GM23338 (cell line): ENCODE results near the gene SIRPG. TPM values are rescaled to one million over a fixed set of nuclear protein-coding genes. Genes with fewer than 3 reads are reported as not detected.

Experiments used
- ATAC-seq: fragments of 200-7000 bp; cut with Tn5 transposase; 3 replicates; pipeline ENCODE4 v1.9.1; 2020
- DNase-seq: peaks from one replicate; pipeline ENCODE4 v3.0.0-alpha.2; 2015; ENCODE audit warnings: low spot score
- H2AFZ ChIP-seq: fragments of 200-600 bp; sonication (generic); 2 replicates; pipeline ENCODE4 v1.8.0; 2016; ENCODE audit warnings: antibody characterized with exemption, mild to moderate bottlenecking, moderate library complexity
- H3F3A ChIP-seq: fragments of 200-600 bp; sonication (generic); replicated peaks from 2 replicates; pipeline ENCODE4 v1.8.0; 2017; ENCODE audit warnings: antibody characterized with exemption, mixed run types, low read depth
- H3K27ac ChIP-seq: fragments of 200-600 bp; sonication (generic); 2 replicates; pipeline ENCODE4 v1.6.1; 2016; ENCODE audit warnings: low read depth
- H3K27me3 ChIP-seq: fragments of 200-600 bp; sonication (generic); 2 replicates; pipeline ENCODE4 v1.8.0; 2016; ENCODE audit warnings: mild to moderate bottlenecking, mixed run types, moderate library complexity; ENCODE audit not compliant: insufficient read depth
- H3K36me3 ChIP-seq: fragments of 200-600 bp; sonication (generic); 2 replicates; pipeline ENCODE4 v1.8.0; 2016; ENCODE audit warnings: mild to moderate bottlenecking; ENCODE audit not compliant: insufficient read depth
- H3K4me1 ChIP-seq: fragments of 200-600 bp; sonication (generic); 2 replicates; pipeline ENCODE4 v1.8.0; 2016; ENCODE audit warnings: mild to moderate bottlenecking, moderate library complexity; ENCODE audit not compliant: insufficient read depth
- H3K4me2 ChIP-seq: fragments of 200-600 bp; sonication (generic); 2 replicates; pipeline ENCODE4 v1.7.1; 2017; ENCODE audit warnings: mixed run types
- H3K4me3 ChIP-seq: fragments of 200-600 bp; sonication (generic); 2 replicates; pipeline ENCODE4 v1.6.1; 2016; ENCODE audit warnings: mixed run types
- H3K79me2 ChIP-seq: fragments of 200-600 bp; sonication (generic); replicated peaks from 2 replicates; pipeline ENCODE4 v1.8.0; 2017; ENCODE audit warnings: mild to moderate bottlenecking; ENCODE audit not compliant: insufficient read depth
- H3K9me2 ChIP-seq: fragments of 200-600 bp; sonication (generic); 2 replicates; pipeline ENCODE4 v1.8.0; 2017; ENCODE audit not compliant: insufficient read depth
- H4K20me1 ChIP-seq: fragments of 200-600 bp; sonication (generic); replicated peaks from 2 replicates; pipeline ENCODE4 v1.8.0; 2017; ENCODE audit warnings: mild to moderate bottlenecking; ENCODE audit not compliant: insufficient read depth
- H3K27ac Mint-ChIP-seq: 2 replicates; pipeline ENCODE4 v1.8.0; 2020; ENCODE audit warnings: inconsistent platforms, mild to moderate bottlenecking, moderate library complexity, mixed read lengths
- H3K27me3 Mint-ChIP-seq: 3 replicates; pipeline ENCODE4 v1.8.0; 2022; ENCODE audit warnings: low read depth, mild to moderate bottlenecking, moderate library complexity, mixed read lengths, inconsistent platforms; ENCODE audit not compliant: insufficient read depth, poor library complexity
- H3K36me3 Mint-ChIP-seq: 3 replicates; pipeline ENCODE4 v1.8.0; 2021; ENCODE audit warnings: low read depth, mild to moderate bottlenecking, inconsistent platforms, moderate library complexity, mixed read lengths
- H3K4me1 Mint-ChIP-seq: 3 replicates; pipeline ENCODE4 v1.8.0; 2020; ENCODE audit warnings: mild to moderate bottlenecking, inconsistent platforms, mixed read lengths
- H3K4me3 Mint-ChIP-seq: 3 replicates; pipeline ENCODE4 v1.8.0; 2021; ENCODE audit warnings: moderate library complexity, mild to moderate bottlenecking, inconsistent platforms, mixed read lengths
- H3K9me3 Mint-ChIP-seq: 3 replicates; pipeline ENCODE4 v1.8.0; 2020; ENCODE audit warnings: moderate library complexity, mild to moderate bottlenecking, inconsistent platforms, mixed read lengths
- CREB1 ChIP-seq: fragments of 250-450 bp; sonication (Bioruptor Pico); IDR thresholded peaks from 2 replicates; pipeline ENCODE4 v1.5.0; 2020; ENCODE audit warnings: low read depth, mild to moderate bottlenecking, moderate library complexity
- ETS1 ChIP-seq: IDR thresholded peaks from 2 replicates; pipeline ENCODE4 v1.6.1; 2016; ENCODE audit warnings: antibody characterized with exemption
- EZH2 ChIP-seq: fragments of 200-600 bp; sonication (generic); IDR thresholded peaks from one replicate; pipeline ENCODE4 v1.8.0; 2017; ENCODE audit warnings: antibody characterized with exemption, mild to moderate bottlenecking, low read depth; ENCODE audit not compliant: unreplicated experiment
- NANOG ChIP-seq: IDR thresholded peaks from 2 replicates; pipeline ENCODE4 v1.6.1; 2016; ENCODE audit warnings: antibody characterized with exemption, borderline replicate concordance
- POLR2AphosphoS5 ChIP-seq: IDR thresholded peaks from 2 replicates; pipeline ENCODE4 v1.6.1; 2016; ENCODE audit warnings: antibody characterized with exemption, low read depth
- ZNF462 ChIP-seq: fragments of 250-450 bp; sonication (Bioruptor Pico); IDR thresholded peaks from 2 replicates; pipeline ENCODE4 v1.5.0; 2020; ENCODE audit warnings: mild to moderate bottlenecking, moderate library complexity
- polyA plus RNA-seq: library from polyadenylated mRNA; unstranded; fragments of >200 nt; fragmentation: Nextera tagmentation; extraction: Ambion mirVana; gene quantifications from 2 replicates; pipeline ENCODE4 v1.2.1, GENCODE V29; 2016
- total RNA-seq: library from RNA; depleted of rRNA; stranded (reverse); fragments of >200 nt; shearing (Covaris generic); gene quantifications from 2 replicates; pipeline ENCODE4 v1.2.3, GENCODE V29; 2014
- TF ChIP-seq, protein P1 (sequence below), 2 experiments: fragments of 200-600 bp in 1 of 2; sonication (generic) in 1 of 2; conservative IDR thresholded peaks; 2 replicates each; pipeline versions ENCODE4 v1.5.1 to v1.6.1; 2016 to 2017; ENCODE audit warnings: antibody characterized with exemption in 2 of 2, low read depth in 2 of 2, mild to moderate bottlenecking in 2 of 2, moderate library complexity in 1 of 2

The SIRPG gene
- total and polyA plus RNA-seq, 2 experiments from 2014 or later: not detected

DNA sequence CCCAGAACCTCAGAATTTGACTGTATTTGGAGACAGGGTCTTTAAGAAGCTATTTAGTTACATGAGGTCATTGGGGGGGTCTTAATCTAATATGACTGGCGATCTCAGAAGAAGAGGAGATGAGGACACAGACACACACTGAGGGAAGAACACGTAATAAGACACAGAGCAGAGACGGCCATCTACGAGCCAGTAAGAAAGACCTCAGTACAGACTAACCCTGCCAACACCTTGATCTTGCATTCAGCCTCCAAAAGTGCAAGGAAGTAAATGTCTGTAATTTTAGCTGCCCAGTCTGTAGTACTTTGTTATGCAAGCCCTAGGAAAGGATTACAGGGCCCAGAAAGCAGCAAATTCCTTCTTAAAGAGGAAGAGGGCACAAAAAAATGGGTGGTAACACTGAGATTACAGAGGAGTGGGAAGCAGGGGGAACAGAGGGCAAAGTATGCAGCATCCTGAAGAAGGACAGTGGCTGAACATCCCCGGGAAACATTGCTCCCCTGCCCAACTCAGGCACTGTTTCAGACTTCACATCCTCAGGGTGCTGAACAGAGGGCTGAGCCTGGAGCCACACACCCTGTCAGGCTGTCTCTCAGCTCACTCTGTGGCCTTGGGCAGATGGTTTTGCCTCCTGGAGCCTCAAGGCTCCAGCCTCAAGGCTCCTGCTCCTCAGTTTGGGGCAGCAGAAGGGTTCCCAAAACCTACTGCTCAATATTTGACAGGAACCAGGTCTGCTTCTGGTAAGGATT is 27.9 kb upstream of the SIRPG start:
- H3K4me2 ChIP-seq: no peak overlapping the region
- TF ChIP-seq NANOG (no peak), EZH2 (no peak), ETS1 (no peak), ZNF462 (CRISPR knock-in tag) (no peak), CREB1 (CRISPR knock-in tag) (no peak), POLR2AphosphoS5 (no peak)
- TF ChIP-seq, protein P1, sequence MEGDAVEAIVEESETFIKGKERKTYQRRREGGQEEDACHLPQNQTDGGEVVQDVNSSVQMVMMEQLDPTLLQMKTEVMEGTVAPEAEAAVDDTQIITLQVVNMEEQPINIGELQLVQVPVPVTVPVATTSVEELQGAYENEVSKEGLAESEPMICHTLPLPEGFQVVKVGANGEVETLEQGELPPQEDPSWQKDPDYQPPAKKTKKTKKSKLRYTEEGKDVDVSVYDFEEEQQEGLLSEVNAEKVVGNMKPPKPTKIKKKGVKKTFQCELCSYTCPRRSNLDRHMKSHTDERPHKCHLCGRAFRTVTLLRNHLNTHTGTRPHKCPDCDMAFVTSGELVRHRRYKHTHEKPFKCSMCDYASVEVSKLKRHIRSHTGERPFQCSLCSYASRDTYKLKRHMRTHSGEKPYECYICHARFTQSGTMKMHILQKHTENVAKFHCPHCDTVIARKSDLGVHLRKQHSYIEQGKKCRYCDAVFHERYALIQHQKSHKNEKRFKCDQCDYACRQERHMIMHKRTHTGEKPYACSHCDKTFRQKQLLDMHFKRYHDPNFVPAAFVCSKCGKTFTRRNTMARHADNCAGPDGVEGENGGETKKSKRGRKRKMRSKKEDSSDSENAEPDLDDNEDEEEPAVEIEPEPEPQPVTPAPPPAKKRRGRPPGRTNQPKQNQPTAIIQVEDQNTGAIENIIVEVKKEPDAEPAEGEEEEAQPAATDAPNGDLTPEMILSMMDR (conservative IDR thresholded peaks at IDR 0.05; ENCODE audit: low read depth in 2 of 2): no peak
- H3K27me3 ChIP-seq: no peaks in the 10 kb centered on the region
- DNase-seq: no peak
- H3K27ac ChIP-seq: no peak overlapping the region
- no peak overlapping the region for H2AFZ ChIP-seq
- no peaks in the 10 kb centered on the region for H3K4me1 ChIP-seq
- no peaks in the 10 kb centered on the region for H3K9me2 ChIP-seq
- no peak overlapping the region for H3K4me3 Mint-ChIP-seq
- H3K9me3 Mint-ChIP-seq: peaks cover 4% of the 10 kb centered on the region; the same call in 1 of the 3 replicates
- H3K79me2 ChIP-seq: no peaks in the 10 kb centered on the region
- H3K4me3 ChIP-seq: no peak overlapping the region
- no peaks in the 10 kb centered on the region for H4K20me1 ChIP-seq
- H3F3A ChIP-seq: no peaks in the 10 kb centered on the region
- peaks cover 8% of the 10 kb centered on the region; the same call in 2 of the 3 replicates for H3K4me1 Mint-ChIP-seq
- no peaks in the 10 kb centered on the region for H3K27me3 Mint-ChIP-seq
- no peak; the same call in 2 of the 3 replicates for ATAC-seq
- H3K27ac Mint-ChIP-seq: no peak overlapping the region
- no peaks in the 10 kb centered on the region for H3K36me3 Mint-ChIP-seq
- H3K36me3 ChIP-seq: no peaks in the 10 kb centered on the region
